K562 (cell line): ENCODE data around the gene ZMAT3. TPM values are rescaled to one million over a fixed set of nuclear protein-coding genes. Genes with fewer than 3 reads are reported as not detected.

ENCODE experiments used
- CHD1 ChIP-seq: fragments of 200-600 bp; sonication (generic); IDR thresholded peaks from one replicate; pipeline ENCODE4 v1.6.1; 2012; ENCODE audit warnings: mild to moderate bottlenecking, moderate library complexity, low read length, inconsistent platforms
- JUND ChIP-seq, 2 experiments: IDR thresholded peaks; 2 replicates in 1 of 2; 3 replicates in 1 of 2; pipeline ENCODE4 v1.6.1; 2011; ENCODE audit warnings: borderline replicate concordance in 2 of 2, low read depth in 2 of 2, low read length in 2 of 2, improper control_type of control experiment in 1 of 2, missing biosample characterization in 1 of 2, missing genetic modification characterization in 1 of 2, missing genetic modification reagents in 1 of 2
- MTA2 ChIP-seq: fragments of 450-650 bp; IDR thresholded peaks from 2 replicates; pipeline ENCODE4 v1.6.1; 2016; ENCODE audit warnings: low read depth
- NEUROD1 ChIP-seq: fragments of 150-350 bp; IDR thresholded peaks from 2 replicates; pipeline ENCODE4 v1.6.1; 2014; ENCODE audit warnings: borderline replicate concordance, low read length, low read depth; ENCODE audit not compliant: partially characterized antibody
- NFXL1 ChIP-seq: fragments of 450-650 bp; formaldehyde crosslinking; IDR thresholded peaks from 2 replicates; pipeline ENCODE4 v1.4.0; 2021; ENCODE audit warnings: mild to moderate bottlenecking
- POLR2AphosphoS5 ChIP-seq: IDR thresholded peaks from 2 replicates; pipeline ENCODE4 v1.6.1; 2011; ENCODE audit warnings: mild to moderate bottlenecking, low read depth, low read length, moderate library complexity; ENCODE audit not compliant: control insufficient read depth, insufficient read depth
- RB1 ChIP-seq: fragments of 450-650 bp; IDR thresholded peaks from 2 replicates; pipeline ENCODE4 v1.6.1; 2017; ENCODE audit warnings: low read depth, mild to moderate bottlenecking
- RBM39 ChIP-seq: fragments of 200-400 bp; formaldehyde crosslinking; optimal IDR thresholded peaks from 2 replicates; pipeline ENCODE3; 2018; ENCODE audit warnings: low read depth, low read length
- TOE1 ChIP-seq, 2 experiments: fragments of 450-650 bp in 1 of 2; sonication (generic) in 1 of 2; formaldehyde crosslinking in 1 of 2; IDR thresholded peaks; 2 replicates each; pipeline versions ENCODE4 v1.7.1 to v1.8.0; 2016 to 2022; ENCODE audit warnings: borderline replicate concordance in 2 of 2, mild to moderate bottlenecking in 2 of 2, antibody characterized with exemption in 1 of 2, inconsistent platforms in 1 of 2, low read depth in 1 of 2, missing genetic modification reagents in 1 of 2, moderate library complexity in 1 of 2
- ZNF830 ChIP-seq: fragments of 250-450 bp; sonication (Bioruptor Pico); IDR thresholded peaks from 2 replicates; pipeline ENCODE4 v1.5.0; 2021; ENCODE audit warnings: mild to moderate bottlenecking
- polyA plus RNA-seq, 8 experiments: library from polyadenylated mRNA; depleted of rRNA in 4 of 8; stranded (reverse) in 5 of 8; unstranded in 3 of 8; fragments of >200 nt; fragmentation: Nextera tagmentation in 2 of 8; fragmentation: Illumina TruSeq in 1 of 8; extraction: Ambion mirVana in 2 of 8; extraction: Trizol in 1 of 8; gene quantifications; 2 replicates each; pipeline versions ENCODE4 v1.2.1 to v1.2.3, GENCODE V29; 2011 to 2014; ENCODE audit warnings: inconsistent platforms in 1 of 8, missing spikeins in 1 of 8
- total RNA-seq, 7 experiments: library from RNA; depleted of rRNA in 6 of 7; stranded (reverse); fragments of >200 nt in 6 of 7; fragmentation: Illumina TruSeq in 2 of 7; extraction: Trizol in 2 of 7; gene quantifications; 2 replicates each; pipeline versions ENCODE4 v1.2.1 to v1.2.3, GENCODE V29; 2011 to 2021; ENCODE audit warnings: low replicate concordance in 1 of 7
- TF ChIP-seq, protein P1 (sequence below), 2 experiments: fragments of 450-650 bp; formaldehyde crosslinking in 1 of 2; IDR thresholded peaks; 2 replicates each; pipeline versions ENCODE4 v1.4.0 to v1.6.1; 2014 to 2020; ENCODE audit warnings: mild to moderate bottlenecking in 2 of 2, borderline replicate concordance in 1 of 2, low read depth in 1 of 2
- TF ChIP-seq, protein P2 (sequence below): sonication (generic); formaldehyde crosslinking; IDR thresholded peaks from 2 replicates; pipeline ENCODE4 v1.8.0; 2022; ENCODE audit warnings: mild to moderate bottlenecking, low read depth, missing genetic modification reagents
- TF ChIP-seq, protein P3 (sequence below), 2 experiments: fragments of 450-650 bp; IDR thresholded peaks; 2 replicates each; pipeline ENCODE4 v1.6.1; 2016
- TF ChIP-seq, protein P4 (sequence below): fragments of 250-450 bp; sonication (Bioruptor Pico); IDR thresholded peaks from 2 replicates; pipeline ENCODE4 v1.6.1; 2021; ENCODE audit warnings: mild to moderate bottlenecking

The ZMAT3 gene
- total and polyA plus RNA-seq, 9 of the 15 experiments (the other 6 are each of a cell fraction or from before 2014, with no cell fraction given): 0.87 to 5.1 (median 3.9) TPM

DNA sequence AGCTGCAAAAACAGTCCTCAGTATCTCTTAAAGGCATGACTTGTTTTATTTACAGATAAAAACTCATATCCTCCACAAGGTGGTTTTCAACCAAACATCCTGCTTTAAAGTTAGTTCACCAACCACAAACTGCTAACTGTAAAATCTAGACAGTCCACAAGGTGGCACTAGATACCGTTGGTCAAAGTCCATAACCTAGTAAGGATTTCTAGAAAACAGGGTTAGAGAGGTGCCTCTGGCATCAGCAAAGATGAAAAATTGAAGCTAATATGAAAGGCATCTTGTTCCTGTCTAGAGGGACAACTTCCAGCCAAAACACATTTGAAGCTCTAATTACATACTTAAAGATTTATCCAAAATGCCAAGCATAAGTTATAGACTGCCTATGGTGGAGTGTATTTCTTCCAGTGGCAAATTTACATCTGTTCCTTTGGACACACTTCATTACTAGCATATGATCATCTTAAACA, 56.0 kb downstream of the ZMAT3 start (continued):
- TF ChIP-seq, protein P1, sequence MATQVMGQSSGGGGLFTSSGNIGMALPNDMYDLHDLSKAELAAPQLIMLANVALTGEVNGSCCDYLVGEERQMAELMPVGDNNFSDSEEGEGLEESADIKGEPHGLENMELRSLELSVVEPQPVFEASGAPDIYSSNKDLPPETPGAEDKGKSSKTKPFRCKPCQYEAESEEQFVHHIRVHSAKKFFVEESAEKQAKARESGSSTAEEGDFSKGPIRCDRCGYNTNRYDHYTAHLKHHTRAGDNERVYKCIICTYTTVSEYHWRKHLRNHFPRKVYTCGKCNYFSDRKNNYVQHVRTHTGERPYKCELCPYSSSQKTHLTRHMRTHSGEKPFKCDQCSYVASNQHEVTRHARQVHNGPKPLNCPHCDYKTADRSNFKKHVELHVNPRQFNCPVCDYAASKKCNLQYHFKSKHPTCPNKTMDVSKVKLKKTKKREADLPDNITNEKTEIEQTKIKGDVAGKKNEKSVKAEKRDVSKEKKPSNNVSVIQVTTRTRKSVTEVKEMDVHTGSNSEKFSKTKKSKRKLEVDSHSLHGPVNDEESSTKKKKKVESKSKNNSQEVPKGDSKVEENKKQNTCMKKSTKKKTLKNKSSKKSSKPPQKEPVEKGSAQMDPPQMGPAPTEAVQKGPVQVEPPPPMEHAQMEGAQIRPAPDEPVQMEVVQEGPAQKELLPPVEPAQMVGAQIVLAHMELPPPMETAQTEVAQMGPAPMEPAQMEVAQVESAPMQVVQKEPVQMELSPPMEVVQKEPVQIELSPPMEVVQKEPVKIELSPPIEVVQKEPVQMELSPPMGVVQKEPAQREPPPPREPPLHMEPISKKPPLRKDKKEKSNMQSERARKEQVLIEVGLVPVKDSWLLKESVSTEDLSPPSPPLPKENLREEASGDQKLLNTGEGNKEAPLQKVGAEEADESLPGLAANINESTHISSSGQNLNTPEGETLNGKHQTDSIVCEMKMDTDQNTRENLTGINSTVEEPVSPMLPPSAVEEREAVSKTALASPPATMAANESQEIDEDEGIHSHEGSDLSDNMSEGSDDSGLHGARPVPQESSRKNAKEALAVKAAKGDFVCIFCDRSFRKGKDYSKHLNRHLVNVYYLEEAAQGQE (IDR thresholded peaks at IDR 0.05; ENCODE audit: borderline replicate concordance): peak; percentile 88
- TF ChIP-seq, protein P1 (CRISPR knock-in tag; IDR thresholded peaks at IDR 0.05; ENCODE audit: low read depth): no peak
- TF ChIP-seq MTA2: no peak
- TF ChIP-seq NEUROD1: no peak
- TF ChIP-seq, protein P2, sequence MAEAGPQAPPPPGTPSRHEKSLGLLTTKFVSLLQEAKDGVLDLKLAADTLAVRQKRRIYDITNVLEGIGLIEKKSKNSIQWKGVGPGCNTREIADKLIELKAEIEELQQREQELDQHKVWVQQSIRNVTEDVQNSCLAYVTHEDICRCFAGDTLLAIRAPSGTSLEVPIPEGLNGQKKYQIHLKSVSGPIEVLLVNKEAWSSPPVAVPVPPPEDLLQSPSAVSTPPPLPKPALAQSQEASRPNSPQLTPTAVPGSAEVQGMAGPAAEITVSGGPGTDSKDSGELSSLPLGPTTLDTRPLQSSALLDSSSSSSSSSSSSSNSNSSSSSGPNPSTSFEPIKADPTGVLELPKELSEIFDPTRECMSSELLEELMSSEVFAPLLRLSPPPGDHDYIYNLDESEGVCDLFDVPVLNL (CRISPR knock-in tag): no peak
- no peak for TF ChIP-seq POLR2AphosphoS5
- no peak for TF ChIP-seq TOE1 (IDR thresholded peaks at IDR 0.05; ENCODE audit: borderline replicate concordance)
- no peak for TF ChIP-seq TOE1 (CRISPR knock-in tag; IDR thresholded peaks at IDR 0.05; ENCODE audit: borderline replicate concordance, low read depth)
- TF ChIP-seq, protein P3, sequence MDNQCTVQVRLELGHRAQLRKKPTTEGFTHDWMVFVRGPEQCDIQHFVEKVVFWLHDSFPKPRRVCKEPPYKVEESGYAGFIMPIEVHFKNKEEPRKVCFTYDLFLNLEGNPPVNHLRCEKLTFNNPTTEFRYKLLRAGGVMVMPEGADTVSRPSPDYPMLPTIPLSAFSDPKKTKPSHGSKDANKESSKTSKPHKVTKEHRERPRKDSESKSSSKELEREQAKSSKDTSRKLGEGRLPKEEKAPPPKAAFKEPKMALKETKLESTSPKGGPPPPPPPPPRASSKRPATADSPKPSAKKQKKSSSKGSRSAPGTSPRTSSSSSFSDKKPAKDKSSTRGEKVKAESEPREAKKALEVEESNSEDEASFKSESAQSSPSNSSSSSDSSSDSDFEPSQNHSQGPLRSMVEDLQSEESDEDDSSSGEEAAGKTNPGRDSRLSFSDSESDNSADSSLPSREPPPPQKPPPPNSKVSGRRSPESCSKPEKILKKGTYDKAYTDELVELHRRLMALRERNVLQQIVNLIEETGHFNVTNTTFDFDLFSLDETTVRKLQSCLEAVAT (IDR thresholded peaks at IDR 0.05): no peak
- TF ChIP-seq NFXL1: no peak
- TF ChIP-seq ZNF830 (CRISPR knock-in tag): no peak
- TF ChIP-seq RB1: peak; percentile 24; the same call in 1 of the 2 replicates
- no peak for TF ChIP-seq RBM39
- TF ChIP-seq JUND (IDR thresholded peaks at IDR 0.05; ENCODE audit: borderline replicate concordance, low read depth, low read length): 0 out of 2 replicates have a peak, but pooled peaks have one; percentile 22
- TF ChIP-seq JUND (tag; IDR thresholded peaks at IDR 0.05; ENCODE audit: borderline replicate concordance, low read depth, low read length): no peak
- no peak for TF ChIP-seq CHD1
- TF ChIP-seq, protein P4, sequence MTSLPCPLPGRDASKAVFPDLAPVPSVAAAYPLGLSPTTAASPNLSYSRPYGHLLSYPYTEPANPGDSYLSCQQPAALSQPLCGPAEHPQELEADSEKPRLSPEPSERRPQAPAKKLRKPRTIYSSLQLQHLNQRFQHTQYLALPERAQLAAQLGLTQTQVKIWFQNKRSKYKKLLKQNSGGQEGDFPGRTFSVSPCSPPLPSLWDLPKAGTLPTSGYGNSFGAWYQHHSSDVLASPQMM: no peak
